ENCODE results near the gene INSRR. TPM values are rescaled to one million over a fixed set of nuclear protein-coding genes. Genes with fewer than 3 reads are reported as not detected.

Gene INSRR
- total and polyA plus RNA-seq, 10 donors: under 0.01 to 0.09 (median 0.09) TPM; not detected in 6

DNA sequence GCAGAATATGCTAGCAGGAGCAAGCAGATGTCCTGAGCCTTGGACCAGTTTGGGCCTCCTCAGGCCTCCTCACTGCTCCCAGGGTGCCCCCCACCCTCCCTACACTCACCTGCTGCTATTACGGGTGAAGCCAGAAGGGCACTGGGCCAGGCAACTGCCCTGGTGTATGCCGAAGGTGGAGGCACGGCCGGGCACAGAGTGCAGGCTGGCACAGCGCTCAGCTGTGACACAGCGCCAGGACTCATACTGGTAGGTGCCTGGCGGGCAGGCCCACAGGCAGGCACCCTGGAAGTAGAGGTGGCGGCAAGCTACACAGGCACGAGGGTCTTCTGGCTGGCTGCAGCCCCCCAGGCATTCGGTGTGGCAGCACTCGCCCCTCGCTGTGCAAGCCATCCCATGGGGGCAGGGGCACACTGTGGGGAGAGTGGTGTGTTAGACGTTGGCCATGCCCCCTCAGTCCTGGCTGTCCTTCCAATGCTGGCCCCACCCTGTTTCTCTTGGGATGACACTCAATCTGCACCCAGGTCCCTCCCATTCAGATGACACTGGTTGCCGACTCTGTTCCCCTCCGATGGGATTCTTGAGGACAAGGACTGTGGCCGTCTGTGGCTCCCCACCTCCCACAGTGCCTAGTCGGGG is 7.0 kb downstream of the INSRR start:
- TF ChIP-seq POLR2A (IDR thresholded peaks at IDR 0.05): no peak
- TF ChIP-seq, protein P1, sequence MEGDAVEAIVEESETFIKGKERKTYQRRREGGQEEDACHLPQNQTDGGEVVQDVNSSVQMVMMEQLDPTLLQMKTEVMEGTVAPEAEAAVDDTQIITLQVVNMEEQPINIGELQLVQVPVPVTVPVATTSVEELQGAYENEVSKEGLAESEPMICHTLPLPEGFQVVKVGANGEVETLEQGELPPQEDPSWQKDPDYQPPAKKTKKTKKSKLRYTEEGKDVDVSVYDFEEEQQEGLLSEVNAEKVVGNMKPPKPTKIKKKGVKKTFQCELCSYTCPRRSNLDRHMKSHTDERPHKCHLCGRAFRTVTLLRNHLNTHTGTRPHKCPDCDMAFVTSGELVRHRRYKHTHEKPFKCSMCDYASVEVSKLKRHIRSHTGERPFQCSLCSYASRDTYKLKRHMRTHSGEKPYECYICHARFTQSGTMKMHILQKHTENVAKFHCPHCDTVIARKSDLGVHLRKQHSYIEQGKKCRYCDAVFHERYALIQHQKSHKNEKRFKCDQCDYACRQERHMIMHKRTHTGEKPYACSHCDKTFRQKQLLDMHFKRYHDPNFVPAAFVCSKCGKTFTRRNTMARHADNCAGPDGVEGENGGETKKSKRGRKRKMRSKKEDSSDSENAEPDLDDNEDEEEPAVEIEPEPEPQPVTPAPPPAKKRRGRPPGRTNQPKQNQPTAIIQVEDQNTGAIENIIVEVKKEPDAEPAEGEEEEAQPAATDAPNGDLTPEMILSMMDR (IDR thresholded peaks at IDR 0.05 in 8 of 11, conservative IDR thresholded peaks at IDR 0.05 in 3 of 11): no peak
- no peak for TF ChIP-seq POLR2AphosphoS5 (IDR thresholded peaks at IDR 0.05)
- no peaks in the 10 kb centered on the region for H3K36me3 ChIP-seq
- no peaks in the 10 kb centered on the region for H3K9me3 ChIP-seq
- no peak overlapping the region for H3K4me3 ChIP-seq
- 82 to 84% (median 83%) methylated on average over 13 to 17 of the region's 17 CpGs for WGBS, 5 donors
- DNase-seq: no peak
- H3K27me3 ChIP-seq (replicated peaks in 1 of 7): peaks cover 0 to 65% (median 12%) of the 10 kb centered on the region in 7 donors
- H3K4me1 ChIP-seq: peaks cover 0 to 14% (median 8%) of the 10 kb centered on the region in 6 donors
- intact Hi-C loops (cut with DNase I; ENCODE audit: low total_unique reads): loop anchor here (10.0 kb wide), 1 partner anchor 47 kb away; no protein-coding TSS in a partner anchor
- no peak overlapping the region for H3K27ac ChIP-seq

DNA sequence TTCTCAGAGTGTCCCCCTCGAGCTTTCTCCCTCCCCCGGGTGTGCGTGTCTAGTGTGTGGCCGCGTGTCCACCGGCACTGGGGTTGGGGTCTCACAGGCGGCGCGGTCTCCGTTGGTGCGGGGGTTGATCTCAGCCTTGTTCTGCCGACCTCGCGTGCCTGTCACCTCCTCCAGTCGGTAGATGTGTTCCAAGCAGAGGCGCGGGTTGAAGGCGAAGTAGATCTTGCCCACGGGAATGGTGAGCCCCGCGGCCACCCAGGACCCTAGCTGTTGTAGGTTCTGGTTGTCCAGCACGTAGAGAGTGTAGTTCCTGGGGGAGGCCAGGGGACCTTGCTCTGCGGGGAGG is 9.8 kb downstream of the INSRR start:
- H3K4me3 ChIP-seq: peak overlapping the region in 1 of 8 donors; percentile 39
- WGBS, 5 donors: 28 to 37% (median 33%) methylated on average over 20 to 23 of the region's 23 CpGs
- intact Hi-C loops (cut with DNase I; ENCODE audit: low total_unique reads): no loop called here
- DNase-seq: no peak
- peaks cover 3 to 88% (median 33%) of the 10 kb centered on the region in 7 donors for H3K27me3 ChIP-seq (replicated peaks in 1 of 7)
- H3K4me1 ChIP-seq: peaks cover 0 to 30% (median 16%) of the 10 kb centered on the region in 6 donors
- no peak overlapping the region for H3K27ac ChIP-seq
- H3K9me3 ChIP-seq: no peaks in the 10 kb centered on the region
- TF ChIP-seq POLR2AphosphoS5 (IDR thresholded peaks at IDR 0.05) (no peak), POLR2A (IDR thresholded peaks at IDR 0.05) (no peak)
- TF ChIP-seq, protein P1 (IDR thresholded peaks at IDR 0.05 in 8 of 11, conservative IDR thresholded peaks at IDR 0.05 in 3 of 11): no peak
- H3K36me3 ChIP-seq: no peaks in the 10 kb centered on the region

DNA sequence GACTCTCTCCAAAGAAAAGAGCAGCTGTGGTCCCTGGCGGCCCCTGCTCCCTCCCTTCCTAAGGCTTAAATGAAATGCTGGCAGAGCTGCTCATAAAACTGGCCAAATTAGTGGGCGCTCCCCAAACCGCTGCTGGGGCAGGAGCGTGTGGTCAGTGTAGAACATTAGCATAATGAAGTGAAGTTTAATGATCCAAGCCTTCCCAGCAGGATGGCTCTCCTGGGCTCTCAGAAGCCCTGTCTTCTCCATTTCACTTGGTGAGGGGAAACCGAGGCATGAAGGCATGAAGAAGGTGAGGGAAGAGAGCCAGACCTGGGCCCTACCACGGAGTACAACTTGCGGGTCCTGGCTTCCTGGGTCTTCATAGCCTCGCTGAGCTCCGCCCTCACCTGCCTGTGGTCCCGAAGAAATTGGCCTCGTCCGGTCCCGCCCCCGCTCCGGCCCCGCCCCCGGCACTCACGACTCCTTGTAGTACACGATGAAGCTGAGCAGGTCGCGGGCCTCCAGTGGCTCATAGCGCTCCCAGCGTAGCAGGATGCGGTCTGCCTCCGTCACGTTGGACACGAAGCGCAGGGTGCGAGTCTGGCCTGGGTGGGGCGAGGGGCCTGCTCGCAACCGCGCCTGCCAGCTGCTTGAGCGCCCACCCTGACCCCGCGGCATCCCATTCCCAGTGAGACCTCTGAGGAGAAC is 10.3 kb downstream of the INSRR start:
- no peak overlapping the region for H3K27ac ChIP-seq
- H3K4me3 ChIP-seq: peak overlapping the region in 1 of 8 donors; percentile 39
- no peaks in the 10 kb centered on the region for H3K9me3 ChIP-seq
- H3K4me1 ChIP-seq: peaks cover 0 to 30% (median 16%) of the 10 kb centered on the region in 6 donors
- peaks cover 3 to 90% (median 39%) of the 10 kb centered on the region in 7 donors for H3K27me3 ChIP-seq (replicated peaks in 1 of 7)
- intact Hi-C loops (cut with DNase I; ENCODE audit: low total_unique reads): no loop called here
- 11 to 26% (median 13%) methylated on average over 10 to 36 of the region's 36 CpGs for WGBS, 5 donors
- peak in 2 of 3 donors; percentile 34 to 58 for TF ChIP-seq POLR2AphosphoS5 (IDR thresholded peaks at IDR 0.05)
- TF ChIP-seq POLR2A (IDR thresholded peaks at IDR 0.05): no peak
- no peaks in the 10 kb centered on the region for H3K36me3 ChIP-seq
- DNase-seq: peak; percentile 86

DNA sequence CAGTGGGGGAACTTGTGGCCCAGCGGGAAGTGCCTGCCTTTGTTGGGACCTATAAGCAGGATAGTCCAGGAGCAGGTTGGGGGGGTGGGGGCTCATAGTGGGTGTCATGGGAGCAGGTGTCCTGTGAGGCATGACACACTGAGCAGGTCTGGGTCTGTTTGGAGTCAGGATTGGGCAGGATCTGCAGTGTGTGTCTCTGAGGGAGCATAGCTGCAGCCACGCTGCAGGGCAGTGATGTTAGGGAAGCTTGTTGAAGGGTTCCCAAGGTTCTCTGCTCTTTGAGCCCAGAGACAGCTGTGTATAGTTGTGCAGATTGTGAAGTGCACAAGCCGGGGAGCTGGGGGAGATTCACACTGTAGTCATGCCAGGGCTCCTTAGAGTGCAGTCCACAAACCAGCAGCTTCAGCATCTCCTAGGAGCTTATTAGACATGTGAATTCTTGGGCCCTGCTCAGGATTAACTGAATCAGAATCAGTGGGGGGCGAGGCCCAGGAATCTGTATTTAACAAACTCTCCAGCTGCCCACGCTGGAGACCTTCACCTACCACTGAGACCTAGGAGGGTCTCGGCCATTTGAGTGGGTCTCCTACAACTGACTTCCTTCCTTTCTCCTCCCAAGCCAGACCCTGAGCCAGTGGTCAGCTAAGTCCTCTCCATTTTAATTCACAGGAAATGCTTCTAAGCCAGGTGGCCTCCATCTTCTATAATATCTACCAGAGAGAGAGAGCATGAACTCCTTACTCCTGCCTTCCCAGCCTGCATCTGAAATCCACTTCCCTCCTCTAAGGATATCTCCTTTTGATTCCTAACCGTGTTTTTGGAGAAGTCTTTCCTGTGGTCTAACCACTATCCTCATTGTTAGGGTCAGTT is 11.1 kb downstream of the INSRR start:
- intact Hi-C loops (cut with DNase I; ENCODE audit: low total_unique reads): no loop called here
- 64 to 75% (median 71%) methylated on average over 6 to 7 of the region's 7 CpGs for WGBS, 5 donors
- H3K27me3 ChIP-seq (replicated peaks in 1 of 7): peaks cover 3 to 94% (median 39%) of the 10 kb centered on the region in 7 donors

More for the DNA sequence above, 11.1 kb downstream of the INSRR start:
- peaks cover 0 to 30% (median 16%) of the 10 kb centered on the region in 6 donors for H3K4me1 ChIP-seq
- TF ChIP-seq, protein P1 (IDR thresholded peaks at IDR 0.05 in 8 of 11, conservative IDR thresholded peaks at IDR 0.05 in 3 of 11): no peak
- no peak for TF ChIP-seq POLR2AphosphoS5 (IDR thresholded peaks at IDR 0.05)
- TF ChIP-seq POLR2A (IDR thresholded peaks at IDR 0.05): no peak
- H3K36me3 ChIP-seq: no peaks in the 10 kb centered on the region
- H3K27ac ChIP-seq: no peak overlapping the region
- peak overlapping the region in 1 of 8 donors; percentile 39 for H3K4me3 ChIP-seq
- DNase-seq: no peak
- no peaks in the 10 kb centered on the region for H3K9me3 ChIP-seq
